WTC11 (cell line): Measurements from ENCODE around the gene ADAM12. TPM values are rescaled to one million over a fixed set of nuclear protein-coding genes. Genes with fewer than 3 reads are reported as not detected.

Experiments
- ATAC-seq: fragments of 200-7000 bp; cut with Tn5 transposase; 2 replicates; pipeline ENCODE4 v1.10.0; 2021; ENCODE audit warnings: mild to moderate bottlenecking, moderate library complexity
- CTCF ChIA-PET: fragments of 300-600 bp; sonication (Branson Sonifier 250); formaldehyde crosslinking; loops from one replicate; lab custom pipeline; 2021; ENCODE audit warnings: antibody characterized with exemption; lab: Charles Lee
- POLR2A ChIA-PET: fragments of 350-600 bp; sonication (Branson Sonifier 250); formaldehyde crosslinking; loops from one replicate; lab custom pipeline; 2021; ENCODE audit warnings: antibody characterized with exemption; lab: Charles Lee
- DNase-seq: peaks from one replicate; pipeline ENCODE4 v3.0.0; 2021; ENCODE audit warnings: low spot score
- H3K27ac Mint-ChIP-seq: 2 replicates; pipeline ENCODE4 v1.8.0; 2021; ENCODE audit warnings: mixed read lengths
- H3K27me3 Mint-ChIP-seq: 2 replicates; pipeline ENCODE4 v1.8.0; 2021; ENCODE audit warnings: low read depth, mild to moderate bottlenecking, moderate library complexity, mixed read lengths
- H3K36me3 Mint-ChIP-seq: 2 replicates; pipeline ENCODE4 v1.8.0; 2021; ENCODE audit warnings: mixed read lengths
- H3K4me1 Mint-ChIP-seq: 2 replicates; pipeline ENCODE4 v1.8.0; 2022; ENCODE audit warnings: mixed read lengths
- H3K4me3 Mint-ChIP-seq: 2 replicates; pipeline ENCODE4 v1.8.0; 2021; ENCODE audit warnings: mild to moderate bottlenecking, moderate library complexity, mixed read lengths
- H3K9me3 Mint-ChIP-seq: 2 replicates; pipeline ENCODE4 v1.8.0; 2021; ENCODE audit warnings: mixed read lengths
- ARID4B ChIP-seq: sonication (generic); formaldehyde crosslinking; IDR thresholded peaks from 2 replicates; pipeline ENCODE4 v1.8.0; 2023; ENCODE audit warnings: missing genetic modification reagents, mild to moderate bottlenecking, borderline replicate concordance
- ATF2 ChIP-seq: sonication (generic); formaldehyde crosslinking; IDR thresholded peaks from 2 replicates; pipeline ENCODE4 v1.8.1; 2022; ENCODE audit warnings: low read depth, missing genetic modification reagents, borderline replicate concordance
- CBFB ChIP-seq: sonication (generic); formaldehyde crosslinking; IDR thresholded peaks from 2 replicates; pipeline ENCODE4 v1.8.1; 2022; ENCODE audit warnings: mild to moderate bottlenecking, low read depth, missing genetic modification reagents
- E2F1 ChIP-seq: sonication (generic); formaldehyde crosslinking; IDR thresholded peaks from 2 replicates; pipeline ENCODE4 v1.8.0; 2022; ENCODE audit warnings: mild to moderate bottlenecking, missing genetic modification reagents
- ELF4 ChIP-seq: sonication (generic); formaldehyde crosslinking; IDR thresholded peaks from 2 replicates; pipeline ENCODE4 v1.8.1; 2022; ENCODE audit warnings: low read depth, mild to moderate bottlenecking, moderate library complexity, missing genetic modification reagents
- GRHL2 ChIP-seq: fragments of 250-450 bp; sonication (Bioruptor Pico); IDR thresholded peaks from 2 replicates; pipeline ENCODE4 v1.8.0; 2022; ENCODE audit warnings: mild to moderate bottlenecking, moderate library complexity; ENCODE audit not compliant: insufficient replicate concordance, severe bottlenecking
- GTF2I ChIP-seq: fragments of 250-450 bp; sonication (Bioruptor Pico); conservative IDR thresholded peaks from 2 replicates; pipeline ENCODE4 v1.4.0; 2021; ENCODE audit warnings: mild to moderate bottlenecking
- IRF1 ChIP-seq: sonication (generic); formaldehyde crosslinking; IDR thresholded peaks from 2 replicates; pipeline ENCODE4 v1.8.0; 2023; ENCODE audit warnings: missing genetic modification reagents
- JAZF1 ChIP-seq: fragments of 250-450 bp; sonication (Bioruptor Pico); IDR thresholded peaks from 2 replicates; pipeline ENCODE4 v1.9.0; 2021; ENCODE audit warnings: moderate library complexity, mild to moderate bottlenecking, inconsistent platforms
- JUN ChIP-seq: sonication (generic); formaldehyde crosslinking; IDR thresholded peaks from 2 replicates; pipeline ENCODE4 v1.8.0; 2023; ENCODE audit warnings: mild to moderate bottlenecking, missing genetic modification reagents
- KAT7 ChIP-seq: sonication (generic); formaldehyde crosslinking; IDR thresholded peaks from 2 replicates; pipeline ENCODE4 v1.8.1; 2023; ENCODE audit warnings: missing genetic modification reagents, mild to moderate bottlenecking, borderline replicate concordance
- NFE2L1 ChIP-seq: sonication (generic); formaldehyde crosslinking; IDR thresholded peaks from 2 replicates; pipeline ENCODE4 v1.8.1; 2023; ENCODE audit warnings: missing genetic modification reagents
- NR1H2 ChIP-seq: sonication (generic); formaldehyde crosslinking; IDR thresholded peaks from 2 replicates; pipeline ENCODE4 v1.9.0; 2021; ENCODE audit warnings: mild to moderate bottlenecking, moderate library complexity, missing genetic modification reagents
- NR2C2 ChIP-seq: sonication (generic); formaldehyde crosslinking; IDR thresholded peaks from 2 replicates; pipeline ENCODE4 v1.8.0; 2022; ENCODE audit warnings: mild to moderate bottlenecking, missing genetic modification reagents
- NR3C1 ChIP-seq: sonication (generic); formaldehyde crosslinking; conservative IDR thresholded peaks from 2 replicates; pipeline ENCODE4 v1.8.1; 2023; ENCODE audit warnings: low read depth, mild to moderate bottlenecking, missing genetic modification reagents
- RELA ChIP-seq: sonication (generic); formaldehyde crosslinking; IDR thresholded peaks from 2 replicates; pipeline ENCODE4 v1.8.1; 2022; ENCODE audit warnings: missing genetic modification reagents, mild to moderate bottlenecking, borderline replicate concordance
- SOX15 ChIP-seq: fragments of 250-450 bp; sonication (Bioruptor Pico); IDR thresholded peaks from 2 replicates; pipeline ENCODE4 v1.9.0; 2021; ENCODE audit warnings: mild to moderate bottlenecking
- TEAD1 ChIP-seq: sonication (generic); formaldehyde crosslinking; IDR thresholded peaks from 2 replicates; pipeline ENCODE4 v1.8.0; 2022; ENCODE audit warnings: mild to moderate bottlenecking, missing genetic modification reagents
- TP53 ChIP-seq: sonication (generic); formaldehyde crosslinking; IDR thresholded peaks from 2 replicates; pipeline ENCODE4 v1.8.1; 2023; ENCODE audit warnings: mild to moderate bottlenecking, missing genetic modification reagents
- USF1 ChIP-seq: sonication (generic); formaldehyde crosslinking; IDR thresholded peaks from 2 replicates; pipeline ENCODE4 v1.8.0; 2022; ENCODE audit warnings: mild to moderate bottlenecking, missing genetic modification reagents
- ZNF232 ChIP-seq: sonication (generic); formaldehyde crosslinking; IDR thresholded peaks from 2 replicates; pipeline ENCODE4 v1.8.0; 2022; ENCODE audit warnings: mild to moderate bottlenecking, missing genetic modification reagents
- ZNF263 ChIP-seq: sonication (generic); formaldehyde crosslinking; IDR thresholded peaks from 2 replicates; pipeline ENCODE4 v1.8.1; 2022; ENCODE audit warnings: low read depth, mild to moderate bottlenecking, moderate library complexity, missing genetic modification reagents
- ZNF671 ChIP-seq: fragments of 250-450 bp; sonication (Bioruptor Pico); IDR thresholded peaks from 2 replicates; pipeline ENCODE4 v1.8.0; 2021; ENCODE audit warnings: mild to moderate bottlenecking
- total RNA-seq: library from RNA; stranded (reverse); gene quantifications from 3 replicates; pipeline ENCODE4 v1.2.3, GENCODE V29; 2021
- TF ChIP-seq, protein P1 (sequence below): fragments of 250-450 bp; sonication (Bioruptor Pico); IDR thresholded peaks from 2 replicates; pipeline ENCODE4 v2.1.2; 2022; ENCODE audit warnings: mild to moderate bottlenecking, moderate library complexity
- TF ChIP-seq, protein P2 (sequence below): sonication (generic); formaldehyde crosslinking; IDR thresholded peaks from 2 replicates; pipeline ENCODE4 v1.8.1; 2023; ENCODE audit warnings: mild to moderate bottlenecking, missing genetic modification reagents, moderate library complexity

Gene ADAM12
- total RNA-seq, 1 experiment from 2014 or later, result 0.22 TPM

DNA sequence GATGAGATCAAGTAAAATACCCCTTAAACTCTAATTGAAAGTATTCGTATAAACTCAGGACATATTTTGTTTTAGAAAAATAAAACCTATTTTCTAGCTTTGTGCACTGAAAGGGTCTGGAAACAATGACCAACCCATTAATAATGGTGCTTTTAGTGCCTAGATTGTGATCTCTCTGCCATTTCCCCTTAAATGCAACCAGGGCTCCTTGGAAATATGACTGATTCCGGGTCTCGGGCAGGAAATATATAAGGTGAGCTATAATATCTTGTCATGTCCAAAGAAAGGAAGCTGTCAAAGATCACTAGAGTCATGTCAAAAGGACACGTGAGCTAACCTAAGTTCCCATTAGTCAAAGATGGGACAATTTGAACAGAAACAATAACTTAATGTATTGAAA lies 12.4 kb upstream of the ADAM12 start:
- Mint-ChIP-seq H3K27me3 (no peaks in the 10 kb centered on the region), H3K27ac (no peak overlapping the region)
- no peak for TF ChIP-seq ZNF263 (CRISPR knock-in tag)
- no peak for TF ChIP-seq GTF2I (CRISPR knock-in tag)
- no peak for TF ChIP-seq ATF2 (CRISPR knock-in tag)
- no peak for TF ChIP-seq JAZF1 (CRISPR knock-in tag)
- TF ChIP-seq E2F1 (CRISPR knock-in tag), result no peak
- TF ChIP-seq IRF1 (CRISPR knock-in tag), result no peak
- TF ChIP-seq NR3C1 (CRISPR knock-in tag), result no peak
- TF ChIP-seq NFE2L1 (CRISPR knock-in tag), result no peak
- TF ChIP-seq, protein P1, sequence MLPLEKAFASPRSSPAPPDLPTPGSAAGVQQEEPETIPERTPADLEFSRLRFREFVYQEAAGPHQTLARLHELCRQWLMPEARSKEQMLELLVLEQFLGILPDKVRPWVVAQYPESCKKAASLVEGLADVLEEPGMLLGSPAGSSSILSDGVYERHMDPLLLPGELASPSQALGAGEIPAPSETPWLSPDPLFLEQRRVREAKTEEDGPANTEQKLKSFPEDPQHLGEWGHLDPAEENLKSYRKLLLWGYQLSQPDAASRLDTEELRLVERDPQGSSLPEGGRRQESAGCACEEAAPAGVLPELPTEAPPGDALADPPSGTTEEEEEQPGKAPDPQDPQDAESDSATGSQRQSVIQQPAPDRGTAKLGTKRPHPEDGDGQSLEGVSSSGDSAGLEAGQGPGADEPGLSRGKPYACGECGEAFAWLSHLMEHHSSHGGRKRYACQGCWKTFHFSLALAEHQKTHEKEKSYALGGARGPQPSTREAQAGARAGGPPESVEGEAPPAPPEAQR (CRISPR knock-in tag), result no peak
- TF ChIP-seq, protein P2, sequence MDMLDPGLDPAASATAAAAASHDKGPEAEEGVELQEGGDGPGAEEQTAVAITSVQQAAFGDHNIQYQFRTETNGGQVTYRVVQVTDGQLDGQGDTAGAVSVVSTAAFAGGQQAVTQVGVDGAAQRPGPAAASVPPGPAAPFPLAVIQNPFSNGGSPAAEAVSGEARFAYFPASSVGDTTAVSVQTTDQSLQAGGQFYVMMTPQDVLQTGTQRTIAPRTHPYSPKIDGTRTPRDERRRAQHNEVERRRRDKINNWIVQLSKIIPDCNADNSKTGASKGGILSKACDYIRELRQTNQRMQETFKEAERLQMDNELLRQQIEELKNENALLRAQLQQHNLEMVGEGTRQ, result no peak
- TF ChIP-seq, all 79 proteins: peak for 0
- no peak for ATAC-seq
- peaks cover 10% of the 10 kb centered on the region for H3K9me3 Mint-ChIP-seq
- H3K36me3 Mint-ChIP-seq, result no peaks in the 10 kb centered on the region
- DNase-seq, result no peak
- ChIA-PET CTCF (no interaction called here), POLR2A (no interaction called here)
- peaks cover 11% of the 10 kb centered on the region for H3K4me1 Mint-ChIP-seq
- no peak overlapping the region for H3K4me3 Mint-ChIP-seq

- ChIA-PET CTCF (no interaction called here), POLR2A (no interaction called here)
- ATAC-seq, result no peak
- Mint-ChIP-seq H3K27ac (no peak overlapping the region), H3K4me3 (no peak overlapping the region), H3K4me1 (peaks cover 11% of the 10 kb centered on the region), H3K36me3 (no peaks in the 10 kb centered on the region), H3K27me3 (no peaks in the 10 kb centered on the region), H3K9me3 (peaks cover 7% of the 10 kb centered on the region)
- no peak for TF ChIP-seq ARID4B (CRISPR knock-in tag)
- no peak for TF ChIP-seq SOX15
- no peak for TF ChIP-seq CBFB
- no peak for TF ChIP-seq KAT7 (CRISPR knock-in tag)
- no peak for TF ChIP-seq NR2C2 (CRISPR knock-in tag)
- no peak for TF ChIP-seq USF1 (CRISPR knock-in tag)
- no peak for TF ChIP-seq GRHL2 (CRISPR knock-in tag)
- no peak for TF ChIP-seq GTF2I (CRISPR knock-in tag)
- no peak for TF ChIP-seq NR1H2 (CRISPR knock-in tag)
- no peak for TF ChIP-seq RELA
- TF ChIP-seq TEAD1, result no peak
- TF ChIP-seq ZNF232, result no peak
- no peak for TF ChIP-seq ELF4 (CRISPR knock-in tag)
- no peak for TF ChIP-seq JUN (CRISPR knock-in tag)
- TF ChIP-seq TP53, result no peak
- TF ChIP-seq ZNF671 (CRISPR knock-in tag), result no peak
- DNase-seq, result no peak
Observed at GRCh38 chr10:126398924-126399323, 10.6 kb upstream of the ADAM12 start.
